Urinary bladder (tissue), 4 donors: Measurements from ENCODE around the gene TBC1D14. TPM values are rescaled to one million over a fixed set of nuclear protein-coding genes. Genes with fewer than 3 reads are reported as not detected.

Source experiments
- DNase-seq: peaks from one replicate; pipeline ENCODE4 v3.0.0-alpha.2; 2015; ENCODE audit errors: extremely low spot score
- H3K27ac ChIP-seq: one replicate; pipeline ENCODE4 v1.5.1; 2013; ENCODE audit warnings: low read depth, mild to moderate bottlenecking, moderate library complexity
- H3K36me3 ChIP-seq: one replicate; pipeline ENCODE4 v1.6.1; 2013; ENCODE audit warnings: mild to moderate bottlenecking, moderate library complexity; ENCODE audit not compliant: insufficient read depth
- H3K4me1 ChIP-seq: one replicate; pipeline ENCODE4 v1.6.1; 2013; ENCODE audit warnings: mild to moderate bottlenecking, moderate library complexity; ENCODE audit not compliant: insufficient read depth
- H3K4me3 ChIP-seq: one replicate; pipeline ENCODE4 v1.5.1; 2013; ENCODE audit warnings: low read depth, low read length
- WGBS: extraction: QIAGEN DNeasy Blood & Tissue Kit; methylation state at CpG from one replicate; pipeline ENCODE4 v1.1.7; 2013; 5-methylcytosine and 5-hydroxymethylcytosine counted together
- polyA plus RNA-seq: library from polyadenylated mRNA; stranded (reverse); fragments of 200-250 nt; gene quantifications from one replicate; pipeline ENCODE4 v1.2.3, GENCODE V29; 2013
- total RNA-seq: library from RNA; depleted of rRNA; stranded (reverse); fragments of >200 nt; gene quantifications from one replicate; pipeline ENCODE4 v1.2.3, GENCODE V29; 2014
- donor health status: healthy with polysubstance abuse.
- donor health status: healthy.

TBC1D14 gene
- total and polyA plus RNA-seq, 2 donors: 33.0 to 40.7 TPM

DNA sequence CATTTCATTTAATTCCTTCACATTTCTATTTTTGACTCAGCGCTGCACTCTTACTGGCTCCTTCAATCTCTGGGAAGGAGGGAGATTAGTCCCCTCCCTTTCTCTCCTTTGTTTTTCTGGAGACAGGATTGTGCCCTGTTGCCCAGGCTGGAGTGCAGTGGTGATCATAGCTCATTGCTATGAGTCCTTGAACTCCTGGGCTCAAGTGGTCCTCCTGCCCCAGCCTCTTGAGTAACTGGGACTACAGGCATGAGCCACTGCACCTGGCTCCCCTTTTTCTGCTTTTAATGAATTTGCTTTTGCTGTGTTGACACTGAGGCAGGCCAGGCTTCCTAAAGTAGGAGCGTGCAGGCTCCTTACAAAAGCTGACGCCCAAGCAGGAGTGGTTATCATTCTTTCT lies 10.5 kb downstream of the TBC1D14 start:
- H3K36me3 ChIP-seq: peaks cover 2% of the 10 kb centered on the region
- H3K4me3 ChIP-seq: no peak overlapping the region
- no peaks in the 10 kb centered on the region for H3K4me1 ChIP-seq
- DNase-seq: no peak
- WGBS: 60% methylated on average over 3 of the region's 3 CpGs
- H3K27ac ChIP-seq: no peak overlapping the region

DNA sequence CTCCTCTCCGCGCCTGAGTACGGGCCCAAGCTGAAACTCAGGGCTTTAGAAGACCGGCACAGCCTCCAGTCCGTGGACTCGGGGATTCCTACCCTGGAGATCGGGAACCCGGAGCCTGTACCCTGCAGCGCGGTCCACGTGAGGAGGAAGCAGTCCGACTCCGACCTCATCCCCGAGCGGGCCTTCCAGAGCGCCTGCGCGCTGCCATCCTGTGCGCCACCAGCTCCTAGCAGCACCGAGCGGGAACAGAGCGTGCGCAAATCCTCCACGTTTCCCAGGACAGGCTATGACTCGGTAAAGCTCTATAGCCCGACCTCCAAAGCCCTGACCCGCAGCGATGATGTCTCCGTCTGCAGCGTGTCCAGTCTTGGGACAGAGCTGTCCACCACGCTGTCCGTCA lies 13.9 kb downstream of the TBC1D14 start:
- Histone ChIP-seq H3K4me1 (peaks cover 1% of the 10 kb centered on the region), H3K36me3 (peaks cover 2% of the 10 kb centered on the region), H3K27ac (no peak overlapping the region), H3K4me3 (no peak overlapping the region)
- 98% methylated on average over 32 of the region's 32 CpGs for WGBS
- no peak for DNase-seq

DNA sequence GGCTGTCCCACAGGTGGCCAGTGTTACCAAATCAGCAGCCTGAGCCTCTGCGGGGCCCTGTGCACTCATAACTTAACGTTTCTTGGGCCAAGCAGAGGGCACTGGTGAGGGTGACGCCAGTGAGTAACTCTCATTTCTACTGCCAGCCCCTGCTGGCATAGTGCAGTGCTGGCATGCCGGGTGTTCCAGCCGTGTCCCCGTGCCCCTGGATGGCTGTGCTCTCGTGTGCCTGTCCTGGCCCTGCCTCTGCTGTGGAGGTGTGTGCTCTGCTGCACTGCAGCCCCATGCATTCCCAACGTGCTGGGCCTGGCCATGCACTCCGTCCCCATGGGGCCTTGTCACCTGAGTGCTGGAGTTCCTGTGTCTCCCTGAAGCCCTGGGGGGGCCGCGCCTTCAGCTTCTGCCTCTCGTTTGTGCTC lies 14.7 kb downstream of the TBC1D14 start:
- 94% methylated on average over 12 of the region's 12 CpGs for WGBS

DNA sequence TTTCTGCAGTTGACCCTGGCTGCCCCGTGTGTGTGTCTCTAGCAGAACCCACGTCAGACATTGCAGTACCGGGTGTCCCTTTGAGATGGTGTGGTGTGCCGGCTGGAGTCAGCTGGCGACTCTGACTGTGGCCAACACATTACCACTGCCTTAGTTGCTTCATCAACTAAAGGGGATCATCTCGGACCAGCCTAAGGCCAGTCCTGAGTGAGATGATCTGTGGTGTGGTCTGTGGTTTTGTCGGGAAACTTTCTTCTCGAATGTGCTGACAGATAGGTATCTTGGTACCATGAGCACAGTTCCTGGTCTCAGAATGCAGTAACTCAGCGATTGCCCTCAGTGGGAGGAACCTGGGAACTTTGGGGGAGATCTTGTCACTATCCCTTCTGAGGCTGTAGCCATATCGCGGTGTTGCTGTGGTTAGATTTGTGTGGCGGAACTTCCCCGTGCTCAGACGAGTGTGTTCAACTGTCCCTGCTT lies 15.8 kb downstream of the TBC1D14 start:
- WGBS: 85% methylated on average over 14 of the region's 14 CpGs
- Histone ChIP-seq H3K4me3 (no peak overlapping the region), H3K27ac (no peak overlapping the region), H3K36me3 (peaks cover 2% of the 10 kb centered on the region), H3K4me1 (peaks cover 1% of the 10 kb centered on the region)
- DNase-seq: no peak

More for the DNA sequence above, 14.7 kb downstream of the TBC1D14 start:
- peaks cover 1% of the 10 kb centered on the region for H3K4me1 ChIP-seq
- no peak overlapping the region for H3K4me3 ChIP-seq
- no peak for DNase-seq
- H3K27ac ChIP-seq: no peak overlapping the region
- peaks cover 2% of the 10 kb centered on the region for H3K36me3 ChIP-seq

DNA sequence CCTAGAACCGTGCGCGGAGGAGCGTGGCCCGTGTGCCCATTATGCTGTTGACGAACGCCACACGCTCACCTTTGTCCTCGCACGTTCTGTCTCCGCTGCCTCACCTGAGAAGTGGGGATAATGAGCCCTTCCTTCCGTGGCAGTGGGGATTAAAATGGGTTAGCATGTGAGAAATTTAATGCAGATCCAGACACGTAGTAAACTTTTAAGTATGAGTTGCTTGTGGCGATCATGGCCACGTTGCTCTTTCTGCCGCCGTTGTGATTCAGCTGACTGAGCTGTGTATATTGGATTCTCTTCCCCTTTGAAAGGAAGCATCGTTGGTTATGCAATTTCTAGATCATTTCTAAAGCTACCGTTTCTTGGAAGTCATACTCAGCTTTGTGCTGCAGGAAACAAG lies 16.5 kb downstream of the TBC1D14 start:
- Histone ChIP-seq H3K27ac (no peak overlapping the region), H3K4me3 (no peak overlapping the region), H3K36me3 (peaks cover 2% of the 10 kb centered on the region), H3K4me1 (peaks cover 1% of the 10 kb centered on the region)
- WGBS: 89% methylated on average over 19 of the region's 19 CpGs
- no peak for DNase-seq

DNA sequence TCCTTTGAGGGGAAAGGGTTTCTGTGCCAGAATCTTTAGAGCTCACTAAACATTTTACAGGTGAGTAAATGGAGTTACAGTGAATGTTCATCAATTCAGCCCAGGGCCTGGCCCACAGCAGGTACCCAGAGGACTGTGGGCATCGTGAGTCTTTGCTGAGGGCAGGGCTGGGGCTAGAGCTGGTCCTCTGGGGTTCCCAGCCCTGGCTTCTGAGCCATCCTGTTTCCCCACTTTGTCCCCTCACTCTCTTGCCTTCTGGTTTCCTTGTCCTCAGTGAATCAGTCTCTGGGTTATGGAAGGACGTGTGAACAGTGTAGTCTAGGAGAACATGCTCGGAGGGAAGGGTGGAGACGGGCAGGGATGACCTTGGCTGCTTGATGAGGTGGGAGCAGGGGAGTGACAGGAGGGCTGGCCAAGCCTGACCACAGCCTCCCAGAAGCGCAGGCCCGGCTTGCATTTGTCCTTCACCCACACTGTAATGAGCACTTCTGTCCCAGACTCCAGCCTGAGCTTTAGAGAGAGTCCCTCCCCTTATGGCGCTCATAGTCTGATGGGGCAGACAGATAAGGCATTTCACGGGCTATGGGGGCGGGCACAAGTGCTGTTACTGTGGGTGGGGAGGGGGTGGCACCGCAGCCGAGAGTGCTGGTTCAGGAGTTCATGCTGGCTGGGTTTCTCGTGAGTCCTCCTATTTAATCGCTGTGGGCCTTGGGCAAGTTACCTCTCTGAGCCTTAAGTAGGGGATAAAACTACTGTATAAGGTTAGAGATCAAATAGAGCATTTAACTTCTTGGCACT lies 17.3 kb downstream of the TBC1D14 start:
- Histone ChIP-seq H3K36me3 (peaks cover 2% of the 10 kb centered on the region), H3K27ac (no peak overlapping the region), H3K4me3 (no peak overlapping the region), H3K4me1 (peaks cover 1% of the 10 kb centered on the region)
- WGBS: 51% methylated on average over 13 of the region's 13 CpGs
- no peak for DNase-seq

DNA sequence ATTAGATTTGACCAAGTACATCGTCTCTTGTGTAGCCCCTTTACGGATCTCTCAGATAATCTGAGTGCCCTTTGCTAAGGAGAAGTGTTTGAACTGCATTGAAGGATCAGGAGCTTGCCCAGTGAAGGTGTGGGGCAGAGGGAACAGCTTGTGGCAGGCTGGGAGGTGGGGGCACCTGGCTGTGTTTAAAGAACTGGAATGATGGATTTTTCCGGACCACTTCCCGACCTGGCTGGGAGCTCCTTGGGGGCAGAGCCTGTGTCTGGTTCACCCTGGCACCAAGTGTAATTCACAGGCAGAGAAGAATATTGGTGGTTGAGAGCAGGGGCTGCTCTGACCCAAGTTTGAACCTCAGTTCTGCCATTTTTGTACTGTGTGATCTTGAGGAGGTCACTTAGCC lies 18.5 kb downstream of the TBC1D14 start:
- 92% methylated on average over 4 of the region's 4 CpGs for WGBS

DNA sequence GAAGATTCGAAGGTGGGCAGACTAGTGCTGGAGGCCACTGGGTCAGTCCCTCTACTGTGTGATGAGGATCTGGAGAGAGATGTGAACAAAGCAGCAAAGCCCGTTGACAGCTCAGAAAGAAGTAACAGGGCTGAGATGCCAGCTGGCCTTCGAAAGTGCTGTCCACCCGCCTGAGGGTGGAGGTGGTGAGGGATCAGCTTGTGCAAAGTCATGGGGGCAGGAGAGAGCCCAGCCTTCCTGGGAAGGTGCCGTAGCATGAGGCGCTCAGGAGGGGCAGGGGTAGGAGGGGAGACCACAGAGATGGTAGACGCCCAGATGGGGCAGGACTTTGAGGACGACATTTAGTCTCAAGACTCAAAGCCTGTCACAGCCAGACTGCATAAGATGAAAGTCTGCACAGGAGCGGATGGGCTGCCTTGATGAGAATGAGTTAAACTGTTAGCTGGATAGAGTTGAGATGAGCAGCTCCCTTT lies 19.7 kb downstream of the TBC1D14 start:
- H3K36me3 ChIP-seq: no peaks in the 10 kb centered on the region
- H3K27ac ChIP-seq: no peak overlapping the region
- no peak overlapping the region for H3K4me3 ChIP-seq
- WGBS: 70% methylated on average over 9 of the region's 9 CpGs
- peaks cover 1% of the 10 kb centered on the region for H3K4me1 ChIP-seq
- no peak for DNase-seq

More for the DNA sequence above, 18.5 kb downstream of the TBC1D14 start:
- Histone ChIP-seq H3K4me3 (no peak overlapping the region), H3K4me1 (peaks cover 1% of the 10 kb centered on the region), H3K36me3 (peaks cover 2% of the 10 kb centered on the region), H3K27ac (no peak overlapping the region)
- DNase-seq: no peak

DNA sequence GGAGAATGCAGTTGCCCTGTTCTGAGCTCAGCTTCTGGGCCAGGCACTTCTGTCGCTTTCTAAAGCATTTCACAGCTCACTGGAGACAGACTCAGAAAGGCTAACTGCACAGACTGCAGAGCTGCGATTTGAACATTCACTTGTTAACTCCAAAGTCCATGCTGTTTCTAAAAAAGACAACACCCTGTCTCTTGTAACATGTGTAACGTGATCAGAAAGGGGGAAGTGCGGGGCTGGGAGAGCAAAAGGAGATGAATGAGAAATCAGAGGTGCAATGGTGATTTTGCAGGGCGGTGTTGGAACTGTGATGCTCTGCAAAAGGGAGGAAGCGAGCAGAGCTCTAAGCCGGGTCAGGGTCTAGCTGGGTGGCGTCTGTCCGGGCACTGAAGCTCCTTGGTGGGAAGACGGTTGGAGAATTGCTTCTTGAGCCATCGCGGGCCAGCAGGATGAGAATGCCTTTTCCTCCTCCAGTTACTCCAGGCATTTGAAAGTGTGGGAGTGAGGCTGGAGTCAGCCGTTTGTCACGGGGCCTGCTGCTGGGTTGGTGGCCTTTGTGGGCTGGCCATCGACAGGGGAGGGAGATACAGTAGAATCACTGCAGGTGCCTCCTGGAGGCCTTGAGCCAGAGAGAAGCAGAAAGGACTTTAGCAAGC lies 20.3 kb downstream of the TBC1D14 start:
- Histone ChIP-seq H3K36me3 (no peaks in the 10 kb centered on the region), H3K27ac (no peak overlapping the region), H3K4me1 (peaks cover 1% of the 10 kb centered on the region), H3K4me3 (no peak overlapping the region)
- no peak for DNase-seq
- 68% methylated on average over 15 of the region's 15 CpGs for WGBS

DNA sequence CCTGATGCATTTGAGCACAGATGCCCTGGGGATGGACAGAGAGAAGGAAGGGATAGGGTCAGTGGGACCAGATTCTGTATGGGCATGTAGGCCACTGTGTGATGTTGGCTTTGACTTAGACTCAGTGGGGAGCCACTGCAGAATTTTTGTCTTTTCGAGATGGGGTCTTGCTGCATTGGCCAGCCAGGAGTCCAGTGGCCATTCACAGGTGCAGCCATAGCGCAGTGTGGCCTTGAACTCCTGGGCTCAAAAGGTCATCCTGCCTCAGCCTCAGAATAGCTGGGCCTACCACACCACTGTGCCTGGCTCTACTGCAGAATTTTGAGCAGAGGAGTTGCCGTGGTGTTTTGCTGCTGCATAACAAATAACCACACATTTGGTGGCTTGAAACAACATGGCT lies 22.8 kb downstream of the TBC1D14 start:
- no peak overlapping the region for H3K27ac ChIP-seq
- 98% methylated on average over 3 of the region's 3 CpGs for WGBS
- DNase-seq: no peak
- H3K36me3 ChIP-seq: no peaks in the 10 kb centered on the region
- peaks cover 1% of the 10 kb centered on the region for H3K4me1 ChIP-seq
- no peak overlapping the region for H3K4me3 ChIP-seq

DNA sequence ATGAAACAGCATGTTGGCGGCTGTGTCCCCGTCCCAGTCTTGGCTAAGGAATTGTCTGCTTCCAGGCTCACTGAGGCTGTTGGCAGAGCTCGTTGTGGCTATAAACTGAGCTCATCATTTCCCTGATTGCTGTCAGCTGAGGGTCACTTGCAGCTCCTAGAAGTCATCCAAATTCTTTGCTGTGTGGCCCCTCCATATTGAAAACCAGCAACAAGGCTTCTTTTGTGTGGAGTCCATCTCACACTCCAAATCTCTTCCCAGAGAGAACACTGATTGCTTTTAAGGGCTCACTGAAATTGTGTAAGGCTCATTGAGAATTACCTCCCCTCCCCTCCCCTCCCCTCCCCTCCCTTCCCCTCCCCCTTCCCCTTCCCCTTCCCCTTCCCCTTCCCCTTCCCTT lies 23.3 kb downstream of the TBC1D14 start:
- Histone ChIP-seq H3K4me1 (no peaks in the 10 kb centered on the region), H3K27ac (no peak overlapping the region), H3K4me3 (no peak overlapping the region), H3K36me3 (no peaks in the 10 kb centered on the region)
- no peak for DNase-seq
- WGBS: 81% methylated on average over 3 of the region's 3 CpGs

DNA sequence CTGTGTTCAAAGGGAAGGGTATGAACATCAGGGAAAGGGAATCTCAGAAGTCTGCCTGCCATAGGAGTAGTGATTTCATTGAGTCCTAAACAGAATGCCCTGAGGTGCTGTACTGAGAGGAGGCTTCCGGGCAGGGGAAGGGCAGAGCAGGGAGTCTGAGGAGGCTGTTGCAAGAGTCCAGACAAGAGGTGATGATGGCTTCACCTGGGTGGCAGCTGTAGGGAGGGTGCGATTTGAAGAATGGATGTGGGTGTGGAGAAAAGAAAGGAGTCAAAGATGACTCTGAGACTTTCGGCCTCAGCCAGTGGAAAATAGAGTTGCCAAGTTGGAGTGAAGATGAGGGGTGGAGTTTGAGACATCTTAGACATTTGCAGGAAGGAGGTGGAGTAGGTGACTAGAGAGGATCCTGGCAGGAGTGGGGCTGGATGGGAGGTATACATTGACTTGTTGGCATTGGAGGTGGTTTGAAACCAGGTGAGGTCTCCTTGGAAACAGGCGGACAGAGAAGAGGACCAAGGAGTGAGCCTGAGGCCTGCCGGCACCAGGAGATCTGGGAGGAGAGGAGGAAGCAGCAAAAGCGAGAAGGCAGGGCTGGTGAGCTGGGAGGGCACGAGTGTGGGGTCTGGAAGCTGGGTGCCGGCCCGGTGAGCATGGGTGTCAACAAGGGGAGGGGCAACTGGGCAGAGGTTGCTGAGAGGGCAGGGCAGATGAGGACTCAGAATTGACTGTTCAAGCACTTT lies 24.2 kb downstream of the TBC1D14 start:
- Histone ChIP-seq H3K4me1 (no peaks in the 10 kb centered on the region), H3K36me3 (no peaks in the 10 kb centered on the region), H3K4me3 (no peak overlapping the region), H3K27ac (no peak overlapping the region)
- WGBS: 92% methylated on average over 9 of the region's 9 CpGs
- DNase-seq: no peak

DNA sequence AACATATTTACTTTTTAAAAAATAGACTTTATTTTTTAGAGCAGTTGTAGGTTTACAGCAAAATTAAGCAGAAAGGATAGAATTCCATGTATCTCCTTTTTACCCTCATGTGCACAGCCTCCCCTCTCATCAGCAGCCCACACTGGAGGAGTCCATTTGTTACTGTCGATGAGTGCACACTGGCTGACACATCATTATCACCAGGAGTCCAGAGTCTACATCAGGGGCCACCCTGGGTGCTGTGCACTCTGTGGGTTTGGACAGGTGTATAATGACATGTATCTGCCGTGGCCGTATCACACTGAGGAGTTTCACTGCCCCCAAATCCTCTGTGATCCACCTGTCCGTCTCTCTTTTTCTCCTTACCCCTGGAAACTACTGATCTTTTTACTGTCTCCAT lies 26.3 kb downstream of the TBC1D14 start:
- DNase-seq: no peak
- 82% methylated on average over 4 of the region's 4 CpGs for WGBS
- no peak overlapping the region for H3K4me3 ChIP-seq
- no peaks in the 10 kb centered on the region for H3K36me3 ChIP-seq
- no peak overlapping the region for H3K27ac ChIP-seq
- no peaks in the 10 kb centered on the region for H3K4me1 ChIP-seq
